Keratinocyte (primary cell): Measurements from ENCODE around the gene EHMT1. TPM values are rescaled to one million over a fixed set of nuclear protein-coding genes. Genes with fewer than 3 reads are reported as not detected.

Experiments
- DNase-seq: peaks from one replicate; pipeline ENCODE4 v3.0.0-alpha.2; 2011; ENCODE audit warnings: low read depth, missing footprints, low spot score
- FAIRE-seq: peaks from 2 replicates; lab custom pipeline; 2011; peaks lifted over from hg19 to GRCh38; lab: Jason Lieb, UNC
- H2AFZ ChIP-seq: 2 replicates; pipeline ENCODE4 v1.6.0; 2012; ENCODE audit warnings: low read length, control low read depth, inconsistent platforms; ENCODE audit not compliant: control insufficient read depth
- H3K27ac ChIP-seq: 2 replicates; pipeline ENCODE4 v1.5.1; 2011; ENCODE audit warnings: low read length; ENCODE audit not compliant: control insufficient read depth, insufficient read depth
- H3K27me3 ChIP-seq: 3 replicates; pipeline ENCODE4 v1.6.0; 2011; ENCODE audit warnings: low read length; ENCODE audit not compliant: control insufficient read depth, insufficient read depth; ENCODE audit errors: extremely low read depth
- H3K36me3 ChIP-seq, 2 experiments: 2 replicates in 1 of 2; 3 replicates in 1 of 2; pipeline ENCODE4 v1.5.1; 2011; ENCODE audit warnings: low read length in 2 of 2, mild to moderate bottlenecking in 1 of 2; ENCODE audit not compliant: control insufficient read depth in 2 of 2, insufficient read depth in 2 of 2; ENCODE audit errors: extremely low read depth in 1 of 2
- H3K4me1 ChIP-seq: 3 replicates; pipeline ENCODE4 v1.5.1; 2011; ENCODE audit warnings: low read length; ENCODE audit not compliant: control insufficient read depth, insufficient read depth; ENCODE audit errors: extremely low read depth
- H3K4me2 ChIP-seq: 3 replicates; pipeline ENCODE4 v1.6.0; 2011; ENCODE audit warnings: low read depth, low read length; ENCODE audit not compliant: control insufficient read depth, insufficient read depth; ENCODE audit errors: extremely low read depth
- H3K4me3 ChIP-seq, 3 experiments: fragments of 200-600 bp in 1 of 3; sonication (generic) in 1 of 3; 2 replicates in 2 of 3; 3 replicates in 1 of 3; pipeline ENCODE4 v1.5.1; 2011 to 2016; ENCODE audit warnings: low read length in 3 of 3, mild to moderate bottlenecking in 3 of 3, control low read depth in 2 of 3, inconsistent platforms in 1 of 3, low read depth in 1 of 3, mixed read lengths in 1 of 3, mixed run types in 1 of 3, moderate library complexity in 1 of 3; ENCODE audit not compliant: control insufficient read depth in 2 of 3, insufficient read depth in 2 of 3; ENCODE audit errors: extremely low read depth in 1 of 3
- H3K79me2 ChIP-seq: 2 replicates; pipeline ENCODE4 v1.6.0; 2012; ENCODE audit warnings: low read length; ENCODE audit not compliant: control insufficient read depth, insufficient read depth
- H3K9ac ChIP-seq: 3 replicates; pipeline ENCODE4 v1.6.0; 2011; ENCODE audit warnings: low read length; ENCODE audit not compliant: control insufficient read depth, insufficient read depth; ENCODE audit errors: extremely low read depth
- H3K9me1 ChIP-seq: 3 replicates; pipeline ENCODE4 v1.6.0; 2011; ENCODE audit warnings: low read length; ENCODE audit not compliant: control insufficient read depth, insufficient read depth; ENCODE audit errors: extremely low read depth
- H3K9me3 ChIP-seq: 2 replicates; pipeline ENCODE4 v1.5.1; 2012; ENCODE audit warnings: low read depth, low read length; ENCODE audit not compliant: control insufficient read depth
- H4K20me1 ChIP-seq: 3 replicates; pipeline ENCODE4 v1.6.0; 2011; ENCODE audit warnings: low read length; ENCODE audit not compliant: control insufficient read depth, insufficient read depth; ENCODE audit errors: extremely low read depth
- CTCF ChIP-seq, 3 experiments: IDR thresholded peaks in 1 of 3; conservative IDR thresholded peaks in 1 of 3; optimal IDR thresholded peaks in 1 of 3; 2 replicates in 2 of 3; 3 replicates in 1 of 3; pipeline versions ENCODE3 to v1.5.1; 2011; ENCODE audit warnings: low read length in 3 of 3, mild to moderate bottlenecking in 3 of 3, moderate library complexity in 2 of 3, control low read depth in 1 of 3, inconsistent platforms in 1 of 3; ENCODE audit not compliant: insufficient read depth in 2 of 3; ENCODE audit errors: extremely low read depth in 1 of 3
- EZH2 ChIP-seq: IDR thresholded peaks from one replicate; pipeline ENCODE4 v1.6.1; 2012; ENCODE audit warnings: inconsistent platforms, mild to moderate bottlenecking, low read length, moderate library complexity
- dilution Hi-C: fragments of 300-500 bp; cut with MboI; formaldehyde crosslinking; loops from one replicate; pipeline ENCODE4 v1.7.0; 2020; ENCODE audit warnings: low sequenced_read_pairs; ENCODE audit not compliant: extremely low pct_ligation_motif_present
- polyA plus RNA-seq, 5 experiments: library from polyadenylated mRNA; depleted of rRNA in 3 of 5; stranded (reverse) in 3 of 5; stranded (forward) in 1 of 5; unstranded in 1 of 5; fragments of >200 nt; gene quantifications; 1 replicate in 1 of 5; 2 replicates in 3 of 5; 3 replicates in 1 of 5; pipeline versions ENCODE4 v1.2.1 to v1.2.3, GENCODE V29; 2011 to 2012; ENCODE audit warnings: missing spikeins in 2 of 5, low read depth in 1 of 5, low replicate concordance in 1 of 5

The EHMT1 gene
- polyA plus RNA-seq, 1 donor (not counting 4 experiments of a cell fraction or from before 2014, with no cell fraction given), result 25.9 TPM

GRCh38 chr9:137817236-137818200 lies 198.7 kb downstream of the EHMT1 start:
- H3K27me3 ChIP-seq, result no peaks in the 10 kb centered on the region
- H3K9me3 ChIP-seq, result no peaks in the 10 kb centered on the region
- TF ChIP-seq CTCF (optimal IDR thresholded peaks at IDR 0.05 in 1 of 3, IDR thresholded peaks at IDR 0.05 in 1 of 3, conservative IDR thresholded peaks at IDR 0.05 in 1 of 3; ENCODE audit: extremely low read depth in 1 of 3, insufficient read depth in 2 of 3, low read length in 3 of 3), result no peak
- TF ChIP-seq EZH2, result no peak
- peaks cover 9% of the 10 kb centered on the region for H3K4me1 ChIP-seq
- H3K4me3 ChIP-seq, result no peak overlapping the region
- peaks cover 41 to 44% of the 10 kb centered on the region in 2 experiments for H3K36me3 ChIP-seq
- dilution Hi-C loops, result no loop called here
- H3K9me1 ChIP-seq, result no peaks in the 10 kb centered on the region
- DNase-seq (no peak), FAIRE-seq (no peak)
- no peaks in the 10 kb centered on the region for H4K20me1 ChIP-seq
- H3K79me2 ChIP-seq, result no peaks in the 10 kb centered on the region
- H3K4me2 ChIP-seq, result no peak overlapping the region
- no peak overlapping the region for H3K9ac ChIP-seq
- no peak overlapping the region for H3K27ac ChIP-seq
- H2AFZ ChIP-seq, result no peak overlapping the region

- TF ChIP-seq CTCF (optimal IDR thresholded peaks at IDR 0.05 in 1 of 3, IDR thresholded peaks at IDR 0.05 in 1 of 3, conservative IDR thresholded peaks at IDR 0.05 in 1 of 3; ENCODE audit: extremely low read depth in 1 of 3, insufficient read depth in 2 of 3, low read length in 3 of 3), result no peak
- TF ChIP-seq EZH2, result no peak
- DNase-seq (no peak), FAIRE-seq (no peak)
- H3K4me3 ChIP-seq, result no peak overlapping the region
- peaks cover 37 to 38% of the 10 kb centered on the region in 2 experiments for H3K36me3 ChIP-seq
- H3K27me3 ChIP-seq, result no peaks in the 10 kb centered on the region
- H3K4me2 ChIP-seq, result no peak overlapping the region
- H3K27ac ChIP-seq, result no peak overlapping the region
- dilution Hi-C loops, result no loop called here
- H3K79me2 ChIP-seq, result no peaks in the 10 kb centered on the region
- no peak overlapping the region for H2AFZ ChIP-seq
- peaks cover 9% of the 10 kb centered on the region for H3K4me1 ChIP-seq
- no peaks in the 10 kb centered on the region for H3K9me3 ChIP-seq
- H3K9ac ChIP-seq, result no peak overlapping the region
- H4K20me1 ChIP-seq, result no peaks in the 10 kb centered on the region
- H3K9me1 ChIP-seq, result no peaks in the 10 kb centered on the region
Measured at GRCh38 chr9:137818286-137818685, 199.5 kb downstream of the EHMT1 start.
